ENCODE measurements around the gene SPATA20.

- TF ChIP-seq POLR2A (IDR thresholded peaks at IDR 0.05) (peak in 1 of 4 donors; percentile 33), CTCF (IDR thresholded peaks at IDR 0.05) (no peak)
These were observed 13.3 kb downstream of the SPATA20 start, which contains the start of gene CACNA1G for GRCh38 chr17:50560185-50560824.
